GM12872 (cell line): Measurements from ENCODE around the gene C1orf185.

Experiments used
- CTCF ChIP-seq: IDR thresholded peaks from 3 replicates; pipeline ENCODE4 v1.5.1; 2011; ENCODE audit warnings: low read depth, mild to moderate bottlenecking, low read length, moderate library complexity; ENCODE audit not compliant: insufficient read depth

C1orf185 gene

GRCh38 chr1:51100264-51100880, 1.7 kb upstream of the C1orf185 start:
- TF ChIP-seq CTCF, result no peak

GRCh38 chr1:51114137-51114536, 12.1 kb downstream of the C1orf185 start:
- TF ChIP-seq CTCF, result no peak

GRCh38 chr1:51115714-51116404, 13.8 kb downstream of the C1orf185 start:
- TF ChIP-seq CTCF, result no peak

- no peak for TF ChIP-seq CTCF
These were observed 17.3 kb downstream of the C1orf185 start for GRCh38 chr1:51119331-51119730.

- TF ChIP-seq CTCF, result no peak
These were observed 18.6 kb downstream of the C1orf185 start for GRCh38 chr1:51120629-51121028.

GRCh38 chr1:51131185-51131584, 29.2 kb downstream of the C1orf185 start:
- no peak for TF ChIP-seq CTCF

- no peak for TF ChIP-seq CTCF
These were observed 31.0 kb downstream of the C1orf185 start for GRCh38 chr1:51133045-51133444.
